ENCODE measurements around the gene ASGR1. TPM values are rescaled to one million over a fixed set of nuclear protein-coding genes. Genes with fewer than 3 reads are reported as not detected.
A peak's percentile ranks its signal among the peaks of the same experiment; 100 is the strongest.

ASGR1 gene
- total RNA-seq, 1 donor from 2014 or later = 2.5 TPM

GRCh38 chr17:7204828-7205461, 25.8 kb upstream of the ASGR1 start:
- peaks cover 39% of the 10 kb centered on the region for H3K4me1 ChIP-seq
- no peaks in the 10 kb centered on the region for H3K27me3 ChIP-seq
- TF ChIP-seq POLR2A (IDR thresholded peaks at IDR 0.05) (peak in 1 of 2 donors; percentile 37), CTCF (IDR thresholded peaks at IDR 0.05) (no peak), POLR2AphosphoS5 (IDR thresholded peaks at IDR 0.05; ENCODE audit: insufficient read depth in 1 of 2, low read depth in 1 of 2) (peak in 1 of 2 donors; percentile 82)
- peak overlapping the region; percentile 65 for H3K27ac ChIP-seq
- peak overlapping the region; percentile 43 to 55 for H3K4me3 ChIP-seq
- peaks cover 0 to 19% of the 10 kb centered on the region in 2 donors for H3K36me3 ChIP-seq
- DNase-seq (ENCODE audit: extremely low spot score in 2 of 2) = no peak
- no peaks in the 10 kb centered on the region for H3K9me3 ChIP-seq
- intact Hi-C loops (cut with DNase I) = no loop called here

GRCh38 chr17:7204336-7204735, 25.2 kb upstream of the ASGR1 start:
- Histone ChIP-seq H3K36me3 (peaks cover 0 to 19% of the 10 kb centered on the region in 2 donors), H3K4me1 (peaks cover 39% of the 10 kb centered on the region), H3K27ac (peak overlapping the region; percentile 65), H3K4me3 (peak overlapping the region; percentile 43 to 55), H3K9me3 (no peaks in the 10 kb centered on the region), H3K27me3 (no peaks in the 10 kb centered on the region)
- intact Hi-C loops (cut with DNase I) = no loop called here
- DNase-seq (ENCODE audit: extremely low spot score in 2 of 2) = no peak
- TF ChIP-seq POLR2A (IDR thresholded peaks at IDR 0.05) (no peak), CTCF (IDR thresholded peaks at IDR 0.05) (no peak), POLR2AphosphoS5 (IDR thresholded peaks at IDR 0.05; ENCODE audit: insufficient read depth in 1 of 2, low read depth in 1 of 2) (no peak)

- Histone ChIP-seq H3K4me1 (peaks cover 39% of the 10 kb centered on the region), H3K4me3 (no peak overlapping the region), H3K9me3 (no peaks in the 10 kb centered on the region), H3K36me3 (peaks cover 0 to 19% of the 10 kb centered on the region in 2 donors), H3K27ac (no peak overlapping the region), H3K27me3 (no peaks in the 10 kb centered on the region)
- TF ChIP-seq CTCF (IDR thresholded peaks at IDR 0.05) = no peak
- TF ChIP-seq POLR2AphosphoS5 (IDR thresholded peaks at IDR 0.05; ENCODE audit: insufficient read depth in 1 of 2, low read depth in 1 of 2) = no peak
- TF ChIP-seq POLR2A (IDR thresholded peaks at IDR 0.05) = no peak
- DNase-seq (ENCODE audit: extremely low spot score in 2 of 2) = no peak
- intact Hi-C loops (cut with DNase I) = no loop called here
Measured at GRCh38 chr17:7203391-7203790, 24.2 kb upstream of the ASGR1 start.

- no peak for TF ChIP-seq CTCF (IDR thresholded peaks at IDR 0.05)
- no peak for TF ChIP-seq POLR2AphosphoS5 (IDR thresholded peaks at IDR 0.05; ENCODE audit: insufficient read depth in 1 of 2, low read depth in 1 of 2)
- TF ChIP-seq POLR2A (IDR thresholded peaks at IDR 0.05) = no peak
- DNase-seq (ENCODE audit: extremely low spot score in 2 of 2) = no peak
- Histone ChIP-seq H3K9me3 (no peaks in the 10 kb centered on the region), H3K27ac (no peak overlapping the region), H3K36me3 (peaks cover 0 to 31% of the 10 kb centered on the region in 2 donors), H3K4me1 (no peaks in the 10 kb centered on the region), H3K4me3 (no peak overlapping the region), H3K27me3 (no peaks in the 10 kb centered on the region)
- intact Hi-C loops (cut with DNase I) = no loop called here
Measured at GRCh38 chr17:7196651-7197401, 17.7 kb upstream of the ASGR1 start.

- TF ChIP-seq POLR2A (IDR thresholded peaks at IDR 0.05) = no peak
- no peak for TF ChIP-seq POLR2AphosphoS5 (IDR thresholded peaks at IDR 0.05; ENCODE audit: insufficient read depth in 1 of 2, low read depth in 1 of 2)
- no peak for TF ChIP-seq CTCF (IDR thresholded peaks at IDR 0.05)
- no peaks in the 10 kb centered on the region for H3K9me3 ChIP-seq
- no peak for DNase-seq (ENCODE audit: extremely low spot score in 2 of 2)
- peaks cover 0 to 37% of the 10 kb centered on the region in 2 donors for H3K36me3 ChIP-seq
- no peaks in the 10 kb centered on the region for H3K27me3 ChIP-seq
- intact Hi-C loops (cut with DNase I) = no loop called here
- H3K27ac ChIP-seq = no peak overlapping the region
- H3K4me3 ChIP-seq = no peak overlapping the region
- no peaks in the 10 kb centered on the region for H3K4me1 ChIP-seq
Measured at GRCh38 chr17:7195971-7196370, 16.8 kb upstream of the ASGR1 start.
